Stomach smooth muscle (tissue), 2 donors: ENCODE results near the gene KERA.

Source experiments
- H3K27ac ChIP-seq: one replicate; pipeline ENCODE4 v1.7.0; 2013; ENCODE audit warnings: mild to moderate bottlenecking, low read length, inconsistent platforms
- H3K27me3 ChIP-seq, 2 donors: one replicate each; pipeline ENCODE4 v1.7.0; 2013; ENCODE audit warnings: low read length in 2 of 2; ENCODE audit not compliant: insufficient read depth in 2 of 2, control insufficient read depth in 1 of 2
- H3K36me3 ChIP-seq, 2 donors: one replicate each; pipeline ENCODE4 v1.7.0; 2013; ENCODE audit warnings: low read length in 2 of 2; ENCODE audit not compliant: control insufficient read depth in 2 of 2, insufficient read depth in 2 of 2
- H3K4me1 ChIP-seq: one replicate; pipeline ENCODE4 v1.7.0; 2013; ENCODE audit warnings: low read length; ENCODE audit not compliant: control insufficient read depth, insufficient read depth
- H3K4me3 ChIP-seq, 2 donors: one replicate each; pipeline ENCODE4 v1.7.0; 2013; ENCODE audit warnings: low read length in 2 of 2
- H3K9ac ChIP-seq, 2 donors: one replicate each; pipeline ENCODE4 v1.7.0; 2013; ENCODE audit warnings: low read length in 2 of 2, mild to moderate bottlenecking in 1 of 2
- H3K9me3 ChIP-seq, 2 donors: one replicate each; pipeline ENCODE4 v1.7.0; 2013; ENCODE audit warnings: low read length in 2 of 2; ENCODE audit not compliant: control insufficient read depth in 2 of 2
- donor health status: healthy.
- donor health status: Pancreatic carcinoma.

The KERA gene

GRCh38 chr12:91073426-91073825 is 15.6 kb upstream of the KERA start:
- Histone ChIP-seq H3K4me1 (no peaks in the 10 kb centered on the region), H3K27ac (no peak overlapping the region), H3K9me3 (no peaks in the 10 kb centered on the region), H3K27me3 (no peaks in the 10 kb centered on the region), H3K9ac (no peak overlapping the region), H3K36me3 (no peaks in the 10 kb centered on the region), H3K4me3 (no peak overlapping the region)

GRCh38 chr12:91072931-91073330 is 15.1 kb upstream of the KERA start:
- Histone ChIP-seq H3K9me3 (no peaks in the 10 kb centered on the region), H3K36me3 (no peaks in the 10 kb centered on the region), H3K4me3 (no peak overlapping the region), H3K9ac (no peak overlapping the region), H3K4me1 (no peaks in the 10 kb centered on the region), H3K27ac (no peak overlapping the region), H3K27me3 (no peaks in the 10 kb centered on the region)

GRCh38 chr12:91070936-91071335 is 13.1 kb upstream of the KERA start:
- H3K27me3 ChIP-seq: no peaks in the 10 kb centered on the region
- no peaks in the 10 kb centered on the region for H3K9me3 ChIP-seq
- H3K36me3 ChIP-seq: no peaks in the 10 kb centered on the region
- H3K9ac ChIP-seq: no peak overlapping the region
- no peak overlapping the region for H3K4me3 ChIP-seq
- no peak overlapping the region for H3K27ac ChIP-seq
- no peaks in the 10 kb centered on the region for H3K4me1 ChIP-seq

- no peak overlapping the region for H3K27ac ChIP-seq
- no peak overlapping the region for H3K4me3 ChIP-seq
- no peaks in the 10 kb centered on the region for H3K27me3 ChIP-seq
- no peaks in the 10 kb centered on the region for H3K36me3 ChIP-seq
- no peaks in the 10 kb centered on the region for H3K4me1 ChIP-seq
- H3K9ac ChIP-seq: no peak overlapping the region
- no peaks in the 10 kb centered on the region for H3K9me3 ChIP-seq
Observed at GRCh38 chr12:91065396-91065795, 7.6 kb upstream of the KERA start.

- no peak overlapping the region for H3K4me3 ChIP-seq
- no peak overlapping the region for H3K9ac ChIP-seq
- H3K27me3 ChIP-seq: no peaks in the 10 kb centered on the region
- no peaks in the 10 kb centered on the region for H3K36me3 ChIP-seq
- H3K4me1 ChIP-seq: no peaks in the 10 kb centered on the region
- no peak overlapping the region for H3K27ac ChIP-seq
- H3K9me3 ChIP-seq: no peaks in the 10 kb centered on the region
Observed at GRCh38 chr12:91064640-91065039, 6.8 kb upstream of the KERA start.

- Histone ChIP-seq H3K4me3 (no peak overlapping the region), H3K27me3 (no peaks in the 10 kb centered on the region), H3K36me3 (no peaks in the 10 kb centered on the region), H3K9me3 (no peaks in the 10 kb centered on the region), H3K9ac (no peak overlapping the region), H3K4me1 (no peaks in the 10 kb centered on the region), H3K27ac (no peak overlapping the region)
Observed at GRCh38 chr12:91061091-91061490, 3.3 kb upstream of the KERA start.

GRCh38 chr12:91059211-91059610 is 1.4 kb upstream of the KERA start:
- Histone ChIP-seq H3K4me3 (no peak overlapping the region), H3K27ac (no peak overlapping the region), H3K9me3 (no peaks in the 10 kb centered on the region)

GRCh38 chr12:91058786-91059185 is 962 bp upstream of the KERA start:
- Histone ChIP-seq H3K9ac (no peak overlapping the region), H3K4me1 (no peaks in the 10 kb centered on the region), H3K9me3 (no peaks in the 10 kb centered on the region), H3K27me3 (no peaks in the 10 kb centered on the region), H3K27ac (no peak overlapping the region), H3K36me3 (no peaks in the 10 kb centered on the region), H3K4me3 (no peak overlapping the region)

More at GRCh38 chr12:91059211-91059610, 1.4 kb upstream of the KERA start:
- Histone ChIP-seq H3K36me3 (no peaks in the 10 kb centered on the region), H3K27me3 (no peaks in the 10 kb centered on the region), H3K4me1 (no peaks in the 10 kb centered on the region), H3K9ac (no peak overlapping the region)

- Histone ChIP-seq H3K4me1 (no peaks in the 10 kb centered on the region), H3K36me3 (no peaks in the 10 kb centered on the region), H3K9ac (no peak overlapping the region), H3K4me3 (no peak overlapping the region), H3K27ac (no peak overlapping the region), H3K27me3 (no peaks in the 10 kb centered on the region), H3K9me3 (no peaks in the 10 kb centered on the region)
Observed at GRCh38 chr12:91056488-91056887, 1.3 kb downstream of the KERA start.

GRCh38 chr12:91055976-91056375 is 1.8 kb downstream of the KERA start:
- H3K36me3 ChIP-seq: no peaks in the 10 kb centered on the region
- no peak overlapping the region for H3K4me3 ChIP-seq
- no peaks in the 10 kb centered on the region for H3K9me3 ChIP-seq
- no peak overlapping the region for H3K27ac ChIP-seq
- no peaks in the 10 kb centered on the region for H3K4me1 ChIP-seq
- H3K27me3 ChIP-seq: no peaks in the 10 kb centered on the region
- no peak overlapping the region for H3K9ac ChIP-seq

- H3K9ac ChIP-seq: no peak overlapping the region
Observed at GRCh38 chr12:91053951-91054715, 3.7 kb downstream of the KERA start.

More at GRCh38 chr12:91053951-91054715, 3.7 kb downstream of the KERA start:
- Histone ChIP-seq H3K9me3 (no peaks in the 10 kb centered on the region), H3K27ac (peak overlapping the region; percentile 7), H3K36me3 (no peaks in the 10 kb centered on the region), H3K4me1 (no peaks in the 10 kb centered on the region), H3K27me3 (no peaks in the 10 kb centered on the region), H3K4me3 (no peak overlapping the region)
